ENCODE measurements around the gene JKAMP.

The JKAMP gene

GRCh38 chr14:59464486-59465315 is 19.6 kb upstream of the JKAMP start:
- Mint-ChIP-seq H3K9me3 (no peaks in the 10 kb centered on the region), H3K4me3 (peak overlapping the region; percentile 85), H3K27ac (no peak overlapping the region), H3K27me3 (ENCODE audit: low read depth) (peaks cover 19% of the 10 kb centered on the region), H3K36me3 (ENCODE audit: low read depth) (no peaks in the 10 kb centered on the region), H3K4me1 (ENCODE audit: low read depth) (peaks cover 3% of the 10 kb centered on the region)

GRCh38 chr14:59465316-59466135 is 18.8 kb upstream of the JKAMP start, which contains the start of gene GPR135:
GPR135 (minus strand) TSS chr14:59465380; CDS start chr14:59465226, 154 bp downstream.
- Mint-ChIP-seq H3K27me3 (ENCODE audit: low read depth) (peaks cover 16% of the 10 kb centered on the region), H3K4me3 (peak within 1 kb of the TSS; percentile 85), H3K36me3 (ENCODE audit: low read depth) (no peaks in the 10 kb centered on the region), H3K27ac (peak within 1 kb of the TSS; percentile 32), H3K9me3 (no peaks in the 10 kb centered on the region), H3K4me1 (ENCODE audit: low read depth) (peaks cover 3% of the 10 kb centered on the region)

GRCh38 chr14:59474172-59474571 is 10.1 kb upstream of the JKAMP start:
- Mint-ChIP-seq H3K36me3 (ENCODE audit: low read depth) (peaks cover 5% of the 10 kb centered on the region), H3K9me3 (no peaks in the 10 kb centered on the region), H3K4me3 (no peak overlapping the region), H3K27ac (no peak overlapping the region), H3K27me3 (ENCODE audit: low read depth) (no peaks in the 10 kb centered on the region), H3K4me1 (ENCODE audit: low read depth) (peaks cover 2% of the 10 kb centered on the region)

- Mint-ChIP-seq H3K4me1 (ENCODE audit: low read depth) (peaks cover 10% of the 10 kb centered on the region), H3K9me3 (no peaks in the 10 kb centered on the region), H3K36me3 (ENCODE audit: low read depth) (peaks cover 7% of the 10 kb centered on the region), H3K27ac (no peak overlapping the region), H3K4me3 (no peak overlapping the region), H3K27me3 (ENCODE audit: low read depth) (no peaks in the 10 kb centered on the region)
Measured at GRCh38 chr14:59475709-59476108, 8.6 kb upstream of the JKAMP start.

GRCh38 chr14:59478540-59478939 is 5.8 kb upstream of the JKAMP start:
- H3K36me3 Mint-ChIP-seq (ENCODE audit: low read depth): peaks cover 4% of the 10 kb centered on the region
- no peak overlapping the region for H3K27ac Mint-ChIP-seq
- H3K4me3 Mint-ChIP-seq: no peak overlapping the region
- H3K4me1 Mint-ChIP-seq (ENCODE audit: low read depth): peaks cover 36% of the 10 kb centered on the region
- H3K27me3 Mint-ChIP-seq (ENCODE audit: low read depth): no peaks in the 10 kb centered on the region
- no peaks in the 10 kb centered on the region for H3K9me3 Mint-ChIP-seq

GRCh38 chr14:59480166-59480565 is 4.2 kb upstream of the JKAMP start:
- H3K27me3 Mint-ChIP-seq (ENCODE audit: low read depth): no peaks in the 10 kb centered on the region
- H3K4me3 Mint-ChIP-seq: peak overlapping the region; percentile 28
- H3K9me3 Mint-ChIP-seq: no peaks in the 10 kb centered on the region
- peak overlapping the region; percentile 16 for H3K27ac Mint-ChIP-seq
- peaks cover 37% of the 10 kb centered on the region for H3K4me1 Mint-ChIP-seq (ENCODE audit: low read depth)
- H3K36me3 Mint-ChIP-seq (ENCODE audit: low read depth): peaks cover 2% of the 10 kb centered on the region

- H3K27me3 Mint-ChIP-seq (ENCODE audit: low read depth): no peaks in the 10 kb centered on the region
- no peaks in the 10 kb centered on the region for H3K9me3 Mint-ChIP-seq
- H3K4me1 Mint-ChIP-seq (ENCODE audit: low read depth): peaks cover 41% of the 10 kb centered on the region
- no peak overlapping the region for H3K27ac Mint-ChIP-seq
- H3K36me3 Mint-ChIP-seq (ENCODE audit: low read depth): peaks cover 2% of the 10 kb centered on the region
- no peak overlapping the region for H3K4me3 Mint-ChIP-seq
Measured at GRCh38 chr14:59481407-59481806, 2.9 kb upstream of the JKAMP start.

- Mint-ChIP-seq H3K27me3 (ENCODE audit: low read depth) (no peaks in the 10 kb centered on the region), H3K27ac (no peak overlapping the region), H3K9me3 (no peaks in the 10 kb centered on the region), H3K4me3 (peak overlapping the region; percentile 92), H3K36me3 (ENCODE audit: low read depth) (peaks cover 2% of the 10 kb centered on the region), H3K4me1 (ENCODE audit: low read depth) (peaks cover 42% of the 10 kb centered on the region)
Measured at GRCh38 chr14:59481871-59482540, 2.3 kb upstream of the JKAMP start.

- Mint-ChIP-seq H3K27ac (peak overlapping the region; percentile 37), H3K36me3 (ENCODE audit: low read depth) (peaks cover 4% of the 10 kb centered on the region), H3K27me3 (ENCODE audit: low read depth) (no peaks in the 10 kb centered on the region), H3K4me3 (peak overlapping the region; percentile 92), H3K4me1 (ENCODE audit: low read depth) (peaks cover 44% of the 10 kb centered on the region), H3K9me3 (no peaks in the 10 kb centered on the region)
Measured at GRCh38 chr14:59482541-59483331, 1.6 kb upstream of the JKAMP start.

- Mint-ChIP-seq H3K27me3 (ENCODE audit: low read depth) (no peaks in the 10 kb centered on the region), H3K9me3 (no peaks in the 10 kb centered on the region), H3K4me1 (ENCODE audit: low read depth) (peaks cover 46% of the 10 kb centered on the region), H3K36me3 (ENCODE audit: low read depth) (peaks cover 5% of the 10 kb centered on the region), H3K4me3 (peak overlapping the region; percentile 92), H3K27ac (peak overlapping the region; percentile 37)
Measured at GRCh38 chr14:59483363-59483762, 954 bp upstream of the JKAMP start.

GRCh38 chr14:59484639-59485175 is 390 bp downstream of the JKAMP start:
- peaks cover 55% of the 10 kb centered on the region for H3K4me1 Mint-ChIP-seq (ENCODE audit: low read depth)
- peak overlapping the region; percentile 92 for H3K4me3 Mint-ChIP-seq
- peak overlapping the region; percentile 91 for H3K27ac Mint-ChIP-seq
- H3K36me3 Mint-ChIP-seq (ENCODE audit: low read depth): peaks cover 17% of the 10 kb centered on the region
- no peaks in the 10 kb centered on the region for H3K9me3 Mint-ChIP-seq
- no peaks in the 10 kb centered on the region for H3K27me3 Mint-ChIP-seq (ENCODE audit: low read depth)

GRCh38 chr14:59490756-59491155 is 6.4 kb downstream of the JKAMP start:
- Mint-ChIP-seq H3K27me3 (ENCODE audit: low read depth) (no peaks in the 10 kb centered on the region), H3K4me1 (ENCODE audit: low read depth) (peaks cover 34% of the 10 kb centered on the region), H3K4me3 (no peak overlapping the region), H3K27ac (no peak overlapping the region), H3K9me3 (no peaks in the 10 kb centered on the region), H3K36me3 (ENCODE audit: low read depth) (peaks cover 49% of the 10 kb centered on the region)

- Mint-ChIP-seq H3K36me3 (ENCODE audit: low read depth) (peaks cover 53% of the 10 kb centered on the region), H3K9me3 (no peaks in the 10 kb centered on the region), H3K27ac (no peak overlapping the region), H3K4me3 (no peak overlapping the region), H3K4me1 (ENCODE audit: low read depth) (peaks cover 31% of the 10 kb centered on the region), H3K27me3 (ENCODE audit: low read depth) (no peaks in the 10 kb centered on the region)
Measured at GRCh38 chr14:59492384-59492783, 8.1 kb downstream of the JKAMP start.
